Aorta (tissue), 5 donors: Measurements from ENCODE around the gene SGCA. TPM values are rescaled to one million over a fixed set of nuclear protein-coding genes. Genes with fewer than 3 reads are reported as not detected.

Source experiments
- ATAC-seq: fragments of 200-7000 bp; cut with Tn5 transposase; one replicate; pipeline ENCODE4 v1.9.1; 2022; ENCODE audit warnings: moderate library complexity; ENCODE audit not compliant: low FRiP score
- DNase-seq, 2 donors: peaks; one replicate each; pipeline ENCODE4 v3.0.0-alpha.2; 2020
- H3K27ac ChIP-seq, 2 donors: one replicate each; pipeline ENCODE4 v1.5.1; 2013; ENCODE audit warnings: low read length in 2 of 2, mild to moderate bottlenecking in 2 of 2, moderate library complexity in 2 of 2, control low read depth in 1 of 2, inconsistent platforms in 1 of 2, low read depth in 1 of 2
- H3K27me3 ChIP-seq, 2 donors: one replicate each; pipeline ENCODE4 v1.6.1; 2013; ENCODE audit warnings: control low read depth in 1 of 2, low read length in 1 of 2, mild to moderate bottlenecking in 1 of 2, moderate library complexity in 1 of 2; ENCODE audit not compliant: insufficient read depth in 2 of 2, control insufficient read depth in 1 of 2
- H3K36me3 ChIP-seq, 2 donors: one replicate each; pipeline ENCODE4 v1.6.1; 2013; ENCODE audit warnings: control low read depth in 1 of 2, low read length in 1 of 2, mild to moderate bottlenecking in 1 of 2; ENCODE audit not compliant: insufficient read depth in 2 of 2, control insufficient read depth in 1 of 2
- H3K4me1 ChIP-seq, 2 donors: one replicate each; pipeline ENCODE4 v1.6.1; 2013; ENCODE audit warnings: low read length in 2 of 2, control low read depth in 1 of 2, mild to moderate bottlenecking in 1 of 2, moderate library complexity in 1 of 2; ENCODE audit not compliant: insufficient read depth in 2 of 2, control insufficient read depth in 1 of 2
- H3K4me3 ChIP-seq, 2 donors: one replicate each; pipeline ENCODE4 v1.5.1; 2013; ENCODE audit warnings: low read length in 2 of 2, control low read depth in 1 of 2, mild to moderate bottlenecking in 1 of 2
- H3K9me3 ChIP-seq: one replicate; pipeline ENCODE4 v1.6.1; 2013; ENCODE audit warnings: mild to moderate bottlenecking, low read length; ENCODE audit not compliant: control insufficient read depth
- WGBS, 2 donors: extraction: QIAGEN DNeasy Blood & Tissue Kit; methylation state at CpG; one replicate each; pipeline ENCODE4 v1.1.7; 2013; 5-methylcytosine and 5-hydroxymethylcytosine counted together
- intact Hi-C, 2 donors: fragments of 100-400 bp; cut with DNase I; formaldehyde crosslinking; loops; one replicate each; pipeline versions ENCODE4 v1.14.2 to v1.15.0; 2022
- polyA plus RNA-seq, 2 donors: library from polyadenylated mRNA; stranded (reverse); fragments of 200-250 nt; gene quantifications; one replicate each; pipeline ENCODE4 v1.2.3, GENCODE V29; 2013
- total RNA-seq, 2 donors: library from RNA; stranded (reverse); fragmentation: NEBNext Ultra II Directional; extraction: Animal tissue kit (Norgen Biotek cat#: 25700); gene quantifications; one replicate each; pipeline ENCODE4 v1.2.1, GENCODE V29; 2021
- donor health status: healthy with polysubstance abuse.
- donor health status: Bipolar disorder and iron deficiency.
- donor health status: DM: no; HTN: no; CAD: no.
- donor health status: DM: no; HTN: no; CAD: no.
- donor health status: DM: yes; HTN: yes; CAD: no.

The SGCA gene
- total and polyA plus RNA-seq, 4 donors = 86.4 to 198 (median 92.2) TPM

GRCh38 chr17:50151041-50151936, 14.5 kb upstream of the SGCA start:
- ATAC-seq (peak; percentile 84), DNase-seq (peak; percentile 96 to 97)
- Histone ChIP-seq H3K4me1 (peaks cover 3 to 6% of the 10 kb centered on the region in 2 donors), H3K4me3 (peak overlapping the region; percentile 75 to 80), H3K27me3 (no peaks in the 10 kb centered on the region), H3K27ac (peak overlapping the region; percentile 44 to 60), H3K9me3 (no peaks in the 10 kb centered on the region), H3K36me3 (no peaks in the 10 kb centered on the region)
- 0 to 1% methylated on average over 30 to 40 of the region's 40 CpGs for WGBS, 2 donors
- intact Hi-C loops = no loop called here

- no peaks in the 10 kb centered on the region for H3K36me3 ChIP-seq
- ATAC-seq (peak; percentile 67), DNase-seq (peak; percentile 89)
- H3K4me1 ChIP-seq = peaks cover 0 to 6% of the 10 kb centered on the region in 2 donors
- no peaks in the 10 kb centered on the region for H3K27me3 ChIP-seq
- intact Hi-C loops = no loop called here
- WGBS, 2 donors = 1 to 2% methylated on average over 12 of the region's 12 CpGs
- H3K4me3 ChIP-seq = peak overlapping the region; percentile 16 to 52
- no peaks in the 10 kb centered on the region for H3K9me3 ChIP-seq
- peak overlapping the region; percentile 60 to 73 for H3K27ac ChIP-seq
Observed at GRCh38 chr17:50151937-50152547, 13.8 kb upstream of the SGCA start.

- H3K27ac ChIP-seq = peak overlapping the region in 1 of 2 donors; percentile 42
- intact Hi-C loops = no loop called here
- ATAC-seq = no peak
- no peaks in the 10 kb centered on the region for H3K36me3 ChIP-seq
- peak; percentile 44 to 71 for DNase-seq
- no peak overlapping the region for H3K4me3 ChIP-seq
- H3K4me1 ChIP-seq = peaks cover 0 to 6% of the 10 kb centered on the region in 2 donors
- H3K27me3 ChIP-seq = no peaks in the 10 kb centered on the region
- no peaks in the 10 kb centered on the region for H3K9me3 ChIP-seq
- 65 to 66% methylated on average over 7 of the region's 7 CpGs for WGBS, 2 donors
Observed at GRCh38 chr17:50152736-50153135, 13.1 kb upstream of the SGCA start.

GRCh38 chr17:50153650-50154575, 11.9 kb upstream of the SGCA start:
- H3K27me3 ChIP-seq = no peaks in the 10 kb centered on the region
- H3K9me3 ChIP-seq = no peaks in the 10 kb centered on the region
- WGBS, 2 donors = 14 to 16% methylated on average over 16 of the region's 16 CpGs
- no peaks in the 10 kb centered on the region for H3K36me3 ChIP-seq
- intact Hi-C loops = no loop called here
- peaks cover 0 to 6% of the 10 kb centered on the region in 2 donors for H3K4me1 ChIP-seq
- H3K27ac ChIP-seq = peak overlapping the region; percentile 59 to 82
- H3K4me3 ChIP-seq = no peak overlapping the region
- ATAC-seq (peak; percentile 44), DNase-seq (peak; percentile 83 to 93)

GRCh38 chr17:50154604-50155003, 11.2 kb upstream of the SGCA start:
- H3K4me3 ChIP-seq = no peak overlapping the region
- no peaks in the 10 kb centered on the region for H3K36me3 ChIP-seq
- H3K27me3 ChIP-seq = no peaks in the 10 kb centered on the region
- ATAC-seq (no peak), DNase-seq (no peak)
- intact Hi-C loops = no loop called here
- H3K4me1 ChIP-seq = peaks cover 0 to 6% of the 10 kb centered on the region in 2 donors
- 36 to 42% methylated on average over 1 of the region's 1 CpG for WGBS, 2 donors
- H3K27ac ChIP-seq = peak overlapping the region; percentile 59 to 82
- no peaks in the 10 kb centered on the region for H3K9me3 ChIP-seq

- peaks cover 0 to 6% of the 10 kb centered on the region in 2 donors for H3K4me1 ChIP-seq
Observed at GRCh38 chr17:50155115-50155819, 10.5 kb upstream of the SGCA start.

GRCh38 chr17:50157891-50158290, 7.9 kb upstream of the SGCA start:
- no peaks in the 10 kb centered on the region for H3K27me3 ChIP-seq
- H3K36me3 ChIP-seq = no peaks in the 10 kb centered on the region
- H3K27ac ChIP-seq = peak overlapping the region in 1 of 2 donors; percentile 6
- peaks cover 0 to 6% of the 10 kb centered on the region in 2 donors for H3K4me1 ChIP-seq
- H3K4me3 ChIP-seq = no peak overlapping the region
- no peak for DNase-seq
- intact Hi-C loops = no loop called here
- no peaks in the 10 kb centered on the region for H3K9me3 ChIP-seq
- WGBS, 2 donors = 64 to 65% methylated on average over 4 of the region's 4 CpGs
- no peak for ATAC-seq

More at GRCh38 chr17:50155115-50155819, 10.5 kb upstream of the SGCA start:
- Histone ChIP-seq H3K36me3 (no peaks in the 10 kb centered on the region), H3K4me3 (no peak overlapping the region), H3K9me3 (no peaks in the 10 kb centered on the region), H3K27me3 (no peaks in the 10 kb centered on the region), H3K27ac (peak overlapping the region; percentile 59 to 99)
- DNase-seq = peak; percentile 78 to 79
- WGBS, 2 donors = 7 to 13% methylated on average over 8 of the region's 8 CpGs
- intact Hi-C loops = no loop called here
- peak; percentile 70 for ATAC-seq
